Neuronal stem cell (in vitro differentiated cells): ENCODE measurements around the gene VTN.

Source experiments
- DNase-seq: peaks from one replicate; pipeline ENCODE4 v3.0.0-alpha.2; 2013; ENCODE audit warnings: low spot score
- H2AFZ ChIP-seq: one replicate; pipeline ENCODE4 v1.6.1; 2013; ENCODE audit warnings: mild to moderate bottlenecking, low read length, inconsistent platforms
- H2AK5ac ChIP-seq: 2 replicates; pipeline ENCODE4 v1.6.1; 2013; ENCODE audit warnings: low read depth, mild to moderate bottlenecking, inconsistent platforms, low read length, moderate library complexity, mixed read lengths
- H2BK120ac ChIP-seq: 2 replicates; pipeline ENCODE4 v1.6.1; 2013; ENCODE audit warnings: low read depth, mild to moderate bottlenecking, inconsistent platforms, low read length, moderate library complexity, mixed read lengths
- H2BK12ac ChIP-seq: one replicate; pipeline ENCODE4 v1.6.1; 2013; ENCODE audit warnings: low read length, inconsistent platforms
- H2BK15ac ChIP-seq: 2 replicates; pipeline ENCODE4 v1.6.1; 2013; ENCODE audit warnings: mild to moderate bottlenecking, low read length, inconsistent platforms, mixed read lengths
- H2BK5ac ChIP-seq: one replicate; pipeline ENCODE4 v1.6.1; 2013; ENCODE audit warnings: inconsistent platforms, mild to moderate bottlenecking, low read length, moderate library complexity
- H3K14ac ChIP-seq: one replicate; pipeline ENCODE4 v1.6.1; 2013; ENCODE audit warnings: low read length, inconsistent platforms
- H3K18ac ChIP-seq: 2 replicates; pipeline ENCODE4 v1.6.1; 2013; ENCODE audit warnings: low read length, inconsistent platforms
- H3K23ac ChIP-seq: 2 replicates; pipeline ENCODE4 v1.6.1; 2013; ENCODE audit warnings: low read depth, mild to moderate bottlenecking, mixed read lengths, low read length, inconsistent platforms; ENCODE audit not compliant: poor library complexity
- H3K27ac ChIP-seq: replicated peaks from 3 replicates; pipeline ENCODE4 v1.5.1; 2013; ENCODE audit warnings: low read length, inconsistent platforms
- H3K27me3 ChIP-seq, 3 experiments: 2 replicates each; pipeline ENCODE4 v1.6.1; 2013; ENCODE audit warnings: low read length in 3 of 3, mild to moderate bottlenecking in 2 of 3, inconsistent platforms in 1 of 3, low read depth in 1 of 3, mixed read lengths in 1 of 3, moderate library complexity in 1 of 3; ENCODE audit not compliant: control insufficient read depth in 3 of 3, insufficient read depth in 3 of 3
- H3K36me3 ChIP-seq, 2 donors: replicated peaks in 1 of 2; 2 replicates each; pipeline ENCODE4 v1.6.1; 2013; ENCODE audit warnings: low read length in 2 of 2; ENCODE audit not compliant: control insufficient read depth in 2 of 2, insufficient read depth in 2 of 2
- H3K4ac ChIP-seq: 2 replicates; pipeline ENCODE4 v1.6.1; 2013; ENCODE audit warnings: inconsistent platforms, mild to moderate bottlenecking, low read length, moderate library complexity
- H3K4me1 ChIP-seq, 2 donors: 1 replicate in 1 of 2; 2 replicates in 1 of 2; pipeline ENCODE4 v1.6.1; 2013; ENCODE audit warnings: low read length in 2 of 2, low read depth in 1 of 2; ENCODE audit not compliant: control insufficient read depth in 2 of 2, insufficient read depth in 1 of 2
- H3K4me2 ChIP-seq: one replicate; pipeline ENCODE4 v1.6.1; 2013; ENCODE audit warnings: mild to moderate bottlenecking, low read length, inconsistent platforms; ENCODE audit not compliant: insufficient read depth, poor library complexity, severe bottlenecking
- H3K4me3 ChIP-seq, 2 donors: 2 replicates each; pipeline ENCODE4 v1.5.1; 2013; ENCODE audit warnings: low read length in 2 of 2, mild to moderate bottlenecking in 2 of 2, inconsistent platforms in 1 of 2, moderate library complexity in 1 of 2
- H3K79me1 ChIP-seq: one replicate; pipeline ENCODE4 v1.6.1; 2013; ENCODE audit warnings: low read depth, mild to moderate bottlenecking, inconsistent platforms, low read length, moderate library complexity
- H3K9ac ChIP-seq: one replicate; pipeline ENCODE4 v1.6.1; 2013; ENCODE audit warnings: mild to moderate bottlenecking, low read depth, low read length, inconsistent platforms; ENCODE audit not compliant: poor library complexity
- H3K9me3 ChIP-seq, 2 donors: replicated peaks in 1 of 2; 2 replicates each; pipeline versions ENCODE3 to v1.6.1; 2013; ENCODE audit warnings: low read length in 2 of 2, mild to moderate bottlenecking in 2 of 2, inconsistent platforms in 1 of 2, low read depth in 1 of 2, mixed read lengths in 1 of 2, moderate library complexity in 1 of 2; ENCODE audit not compliant: control insufficient read depth in 2 of 2, insufficient read depth in 1 of 2
- H4K8ac ChIP-seq: one replicate; pipeline ENCODE4 v1.6.1; 2013; ENCODE audit warnings: low read depth, mild to moderate bottlenecking, inconsistent platforms, low read length, moderate library complexity
- H4K91ac ChIP-seq: one replicate; pipeline ENCODE4 v1.6.1; 2013; ENCODE audit warnings: low read length, low read depth, mild to moderate bottlenecking, inconsistent platforms; ENCODE audit not compliant: poor library complexity
- WGBS, 2 donors: extraction: QIAGEN DNeasy Blood & Tissue Kit; methylation state at CpG; one replicate each; pipeline ENCODE4 v1.1.7; 2013; ENCODE audit warnings: missing lambda C conversion rate in 2 of 2, mixed read lengths in 1 of 2; ENCODE audit not compliant: insufficient read length in 2 of 2, insufficient replicate concordance in 1 of 2; ENCODE audit errors: extremely low coverage in 2 of 2; 5-methylcytosine and 5-hydroxymethylcytosine counted together

The VTN gene

DNA sequence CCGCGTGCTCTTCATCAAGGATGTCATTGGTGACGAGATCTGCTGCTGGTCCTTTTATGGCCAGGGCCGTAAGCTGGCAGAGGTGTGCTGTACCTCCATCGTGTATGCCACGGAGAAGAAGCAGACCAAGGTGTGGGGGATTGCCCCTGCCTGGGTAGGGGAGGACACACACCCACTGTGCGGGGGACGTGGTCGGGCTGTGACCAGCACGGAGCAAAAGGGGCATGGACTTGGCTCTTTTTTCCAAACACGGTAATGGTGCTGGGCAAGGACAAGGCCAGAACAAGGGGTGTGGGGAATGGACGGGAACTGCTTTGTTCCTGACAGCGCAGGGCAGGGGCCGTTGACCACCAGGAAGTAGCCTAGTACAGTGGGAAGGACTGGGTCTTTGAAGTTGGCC is 27.8 kb downstream of the VTN start:
- no peak overlapping the region for H3K14ac ChIP-seq
- no peak overlapping the region for H4K91ac ChIP-seq
- H3K4me2 ChIP-seq, result no peak overlapping the region
- peaks cover 0 to 6% of the 10 kb centered on the region in 2 donors for H3K4me1 ChIP-seq
- no peak for DNase-seq
- no peak overlapping the region for H2BK12ac ChIP-seq
- H2AFZ ChIP-seq, result no peak overlapping the region
- peaks cover 51 to 87% of the 10 kb centered on the region in 2 donors for H3K36me3 ChIP-seq
- H2BK120ac ChIP-seq, result no peak overlapping the region
- no peak overlapping the region for H4K8ac ChIP-seq
- H2BK5ac ChIP-seq, result no peak overlapping the region
- H3K23ac ChIP-seq, result no peak overlapping the region
- no peak overlapping the region for H3K18ac ChIP-seq
- H3K9me3 ChIP-seq, result no peaks in the 10 kb centered on the region
- H3K9ac ChIP-seq, result no peak overlapping the region
- no peak overlapping the region for H3K27ac ChIP-seq
- H3K4ac ChIP-seq, result no peak overlapping the region
- no peak overlapping the region for H3K4me3 ChIP-seq
- H2AK5ac ChIP-seq, result no peak overlapping the region
- H3K79me1 ChIP-seq, result peaks cover 2% of the 10 kb centered on the region
- H2BK15ac ChIP-seq, result no peak overlapping the region
- WGBS, 2 donors, result no CpG with 5 or more reads among the region's 14 CpGs
- H3K27me3 ChIP-seq, result no peaks in the 10 kb centered on the region

DNA sequence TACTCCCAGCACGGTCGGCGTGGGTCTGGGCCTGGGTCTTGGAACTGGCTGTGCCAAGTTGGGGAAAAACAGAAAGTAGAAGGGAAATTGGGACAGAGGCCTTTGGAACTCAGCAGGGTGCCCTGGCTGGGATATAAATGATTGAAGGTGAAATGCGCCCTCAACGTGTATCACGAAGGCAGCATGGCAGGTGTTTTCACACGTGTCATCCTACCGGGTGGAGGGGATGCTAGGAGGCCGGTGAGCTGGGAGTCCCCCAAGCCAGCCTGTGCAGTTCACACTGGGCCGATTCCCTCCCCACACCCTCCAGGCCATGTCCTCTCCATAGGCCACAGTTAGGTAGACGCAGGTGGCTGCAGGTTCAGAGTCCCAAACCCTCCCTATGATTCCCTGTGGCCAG is 28.6 kb downstream of the VTN start:
- H3K9ac ChIP-seq, result no peak overlapping the region
- no peak overlapping the region for H2BK12ac ChIP-seq
- no peaks in the 10 kb centered on the region for H3K9me3 ChIP-seq
- H3K4ac ChIP-seq, result no peak overlapping the region
- H3K79me1 ChIP-seq, result peaks cover 2% of the 10 kb centered on the region
- no peak overlapping the region for H3K4me3 ChIP-seq
- peaks cover 3% of the 10 kb centered on the region in 2 donors for H3K4me1 ChIP-seq
- WGBS, 2 donors, result no CpG with 5 or more reads among the region's 11 CpGs
- no peak overlapping the region for H2BK15ac ChIP-seq
- no peak overlapping the region for H4K91ac ChIP-seq
- no peak overlapping the region for H3K4me2 ChIP-seq
- no peak overlapping the region for H3K23ac ChIP-seq
- DNase-seq, result no peak
- no peak overlapping the region for H3K27ac ChIP-seq
- no peaks in the 10 kb centered on the region for H3K27me3 ChIP-seq
- H2BK5ac ChIP-seq, result no peak overlapping the region
- no peak overlapping the region for H2AFZ ChIP-seq
- no peak overlapping the region for H2BK120ac ChIP-seq
- no peak overlapping the region for H2AK5ac ChIP-seq
- no peak overlapping the region for H4K8ac ChIP-seq
- no peak overlapping the region for H3K18ac ChIP-seq
- H3K14ac ChIP-seq, result no peak overlapping the region
- peaks cover 49 to 79% of the 10 kb centered on the region in 2 donors for H3K36me3 ChIP-seq

DNA sequence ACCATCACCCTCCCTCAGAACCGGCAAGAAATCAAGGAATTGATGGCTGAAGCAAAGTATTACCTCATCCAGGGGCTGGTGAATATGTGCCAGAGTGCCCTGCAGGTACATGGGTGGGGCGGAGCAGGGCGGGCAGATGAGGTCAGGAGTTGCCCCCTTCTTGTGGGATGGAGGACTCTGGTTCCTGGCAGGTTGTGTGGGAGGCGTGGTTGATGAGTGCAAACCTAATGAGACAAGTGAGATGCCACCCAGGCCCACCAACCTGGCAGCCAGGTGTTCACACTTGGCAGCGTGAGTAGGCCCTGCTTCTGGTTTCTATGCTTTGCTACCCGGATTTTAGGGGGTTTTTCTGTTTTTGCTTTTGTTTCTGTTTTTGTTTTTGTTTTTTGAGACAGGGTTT is 29.7 kb downstream of the VTN start:
- DNase-seq, result no peak
- no peak overlapping the region for H3K4ac ChIP-seq
- H3K4me2 ChIP-seq, result no peak overlapping the region
- H3K23ac ChIP-seq, result no peak overlapping the region
- peaks cover 4% of the 10 kb centered on the region for H3K79me1 ChIP-seq
- H3K9me3 ChIP-seq, result no peaks in the 10 kb centered on the region
- no peak overlapping the region for H3K14ac ChIP-seq
- peaks cover 41 to 68% of the 10 kb centered on the region in 2 donors for H3K36me3 ChIP-seq
- no peak overlapping the region for H4K91ac ChIP-seq
- no CpG with 5 or more reads among the region's 6 CpGs for WGBS, 2 donors
- H2AFZ ChIP-seq, result no peak overlapping the region
- H4K8ac ChIP-seq, result no peak overlapping the region
- no peak overlapping the region for H2AK5ac ChIP-seq
- H3K9ac ChIP-seq, result no peak overlapping the region
- H2BK120ac ChIP-seq, result no peak overlapping the region
- H3K18ac ChIP-seq, result no peak overlapping the region
- no peak overlapping the region for H3K4me3 ChIP-seq
- H2BK12ac ChIP-seq, result no peak overlapping the region
- H2BK15ac ChIP-seq, result no peak overlapping the region
- no peaks in the 10 kb centered on the region for H3K27me3 ChIP-seq
- H3K27ac ChIP-seq, result no peak overlapping the region
- peaks cover 0 to 3% of the 10 kb centered on the region in 2 donors for H3K4me1 ChIP-seq
- no peak overlapping the region for H2BK5ac ChIP-seq

DNA sequence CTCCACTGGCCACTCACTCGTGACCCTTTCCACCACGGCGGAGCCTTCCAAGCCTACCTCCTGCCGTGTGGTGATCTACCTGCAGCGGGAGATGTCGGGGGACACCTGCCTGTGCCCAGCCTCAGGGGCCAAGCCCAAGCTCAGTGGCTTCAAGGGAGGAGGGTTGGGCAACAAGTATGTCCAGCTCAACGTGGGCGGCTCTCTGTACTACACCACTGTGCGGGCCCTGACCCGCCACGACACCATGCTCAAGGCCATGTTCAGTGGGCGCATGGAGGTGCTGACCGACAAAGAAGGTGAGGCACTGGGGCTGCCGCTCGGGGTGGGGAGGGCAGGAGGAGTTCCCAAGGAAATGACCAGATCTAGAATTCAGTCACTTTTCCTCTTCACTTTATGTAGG is 30.7 kb downstream of the VTN start:
- H2BK5ac ChIP-seq, result no peak overlapping the region
- peaks cover 33 to 58% of the 10 kb centered on the region in 2 donors for H3K36me3 ChIP-seq
- DNase-seq, result no peak
- no peak overlapping the region for H4K91ac ChIP-seq
- no peak overlapping the region for H2AK5ac ChIP-seq
- no peak overlapping the region for H2BK120ac ChIP-seq
- no peak overlapping the region for H2AFZ ChIP-seq
- H2BK15ac ChIP-seq, result no peak overlapping the region
- H3K14ac ChIP-seq, result no peak overlapping the region
- no peak overlapping the region for H3K23ac ChIP-seq
- H2BK12ac ChIP-seq, result no peak overlapping the region
- no peak overlapping the region for H3K4me3 ChIP-seq
- H3K4me2 ChIP-seq, result no peak overlapping the region
- H3K4me1 ChIP-seq, result peaks cover 5 to 7% of the 10 kb centered on the region in 2 donors
- H3K4ac ChIP-seq, result no peak overlapping the region
- no peaks in the 10 kb centered on the region for H3K27me3 ChIP-seq
- H4K8ac ChIP-seq, result no peak overlapping the region
- no peak overlapping the region for H3K18ac ChIP-seq
- H3K9me3 ChIP-seq, result no peaks in the 10 kb centered on the region
- H3K9ac ChIP-seq, result no peak overlapping the region
- H3K79me1 ChIP-seq, result peaks cover 7% of the 10 kb centered on the region
- WGBS, 2 donors, result no CpG with 5 or more reads among the region's 15 CpGs
- H3K27ac ChIP-seq, result no peak overlapping the region
